Measurements from ENCODE around the gene VSIG2.

GRCh38 chr11:124766156-124766555 lies 14.1 kb upstream of the VSIG2 start:
- TF ChIP-seq CTCF (conservative IDR thresholded peaks at IDR 0.05 in 1 of 2, IDR thresholded peaks at IDR 0.05 in 1 of 2; ENCODE audit: low read depth in 1 of 2, low read length in 2 of 2) (no peak), EZH2 (IDR thresholded peaks at IDR 0.05; ENCODE audit: low read length, missing control alignments) (no peak)

Measured in fibroblast of lung (primary cell).